Thyroid gland (tissue), 4 donors: ENCODE data around the gene TRAP1.

Experiments
- CTCF ChIP-seq, 6 experiments: fragments of 200-600 bp in 3 of 6; fragments of 450-650 bp in 3 of 6; sonication (generic) in 3 of 6; IDR thresholded peaks; one replicate each; pipeline ENCODE4 v1.5.1; 2016 to 2019; ENCODE audit warnings: antibody characterized with exemption in 6 of 6, mild to moderate bottlenecking in 2 of 6, inconsistent platforms in 1 of 6, moderate library complexity in 1 of 6
- POLR2A ChIP-seq, 2 donors: fragments of 450-650 bp; IDR thresholded peaks; one replicate each; pipeline ENCODE4 v1.6.1; 2017; ENCODE audit warnings: antibody characterized with exemption in 2 of 2, mild to moderate bottlenecking in 2 of 2, moderate library complexity in 1 of 2

- TF ChIP-seq CTCF (IDR thresholded peaks at IDR 0.05) (no peak), POLR2A (IDR thresholded peaks at IDR 0.05) (no peak)
Measured at GRCh38 chr16:3730161-3731125, 13.1 kb upstream of the TRAP1 start.
